WERI-Rb-1 (cell line): ENCODE data around the gene NFIA.

Source experiments
- DNase-seq: peaks from one replicate; pipeline ENCODE4 v3.0.0-alpha.2; 2020
- H3K27ac ChIP-seq: fragments of 250-450 bp; sonication (Bioruptor Pico); 2 replicates; pipeline ENCODE4 v1.5.1; 2020; ENCODE audit warnings: mild to moderate bottlenecking, moderate library complexity
- H3K27me3 ChIP-seq: fragments of 250-450 bp; sonication (Bioruptor Pico); 2 replicates; pipeline ENCODE4 v1.5.1; 2021; ENCODE audit warnings: mild to moderate bottlenecking, low read depth, moderate library complexity; ENCODE audit not compliant: insufficient read depth, severe bottlenecking
- H3K36me3 ChIP-seq: fragments of 250-450 bp; sonication (Bioruptor Pico); 2 replicates; pipeline ENCODE4 v1.5.1; 2020; ENCODE audit warnings: mild to moderate bottlenecking, moderate library complexity
- H3K4me3 ChIP-seq: 2 replicates; pipeline ENCODE4 v1.5.1; 2011; ENCODE audit warnings: low read depth, mild to moderate bottlenecking, control low read depth, low read length
- H3K9me3 ChIP-seq: fragments of 250-450 bp; sonication (Bioruptor Pico); 2 replicates; pipeline ENCODE4 v1.5.1; 2021; ENCODE audit warnings: mild to moderate bottlenecking, moderate library complexity; ENCODE audit not compliant: severe bottlenecking
- CTCF ChIP-seq: IDR thresholded peaks from 2 replicates; pipeline ENCODE4 v1.5.1; 2011; ENCODE audit warnings: low read depth, mild to moderate bottlenecking, control low read depth, inconsistent platforms, low read length

The NFIA gene

GRCh38 chr1:61423643-61424042, 341.3 kb downstream of the NFIA start:
- no peak for DNase-seq
- Histone ChIP-seq H3K4me3 (no peak overlapping the region), H3K36me3 (no peaks in the 10 kb centered on the region), H3K27me3 (no peaks in the 10 kb centered on the region), H3K27ac (no peak overlapping the region), H3K9me3 (no peaks in the 10 kb centered on the region)
- no peak for TF ChIP-seq CTCF

- no peaks in the 10 kb centered on the region for H3K36me3 ChIP-seq
- no peak for DNase-seq
- no peak for TF ChIP-seq CTCF
- no peaks in the 10 kb centered on the region for H3K9me3 ChIP-seq
- no peak overlapping the region for H3K27ac ChIP-seq
- H3K27me3 ChIP-seq, result no peaks in the 10 kb centered on the region
- no peak overlapping the region for H3K4me3 ChIP-seq
Measured at GRCh38 chr1:61424382-61424781, 342.0 kb downstream of the NFIA start.

GRCh38 chr1:61425040-61425439, 342.7 kb downstream of the NFIA start:
- no peaks in the 10 kb centered on the region for H3K9me3 ChIP-seq
- H3K27ac ChIP-seq, result no peak overlapping the region
- TF ChIP-seq CTCF, result no peak
- H3K36me3 ChIP-seq, result no peaks in the 10 kb centered on the region
- H3K27me3 ChIP-seq, result no peaks in the 10 kb centered on the region
- no peak overlapping the region for H3K4me3 ChIP-seq
- no peak for DNase-seq

GRCh38 chr1:61426254-61426653, 343.9 kb downstream of the NFIA start:
- no peak for DNase-seq
- Histone ChIP-seq H3K27me3 (no peaks in the 10 kb centered on the region), H3K36me3 (no peaks in the 10 kb centered on the region), H3K9me3 (no peaks in the 10 kb centered on the region), H3K4me3 (no peak overlapping the region), H3K27ac (no peak overlapping the region)
- no peak for TF ChIP-seq CTCF

DNA sequence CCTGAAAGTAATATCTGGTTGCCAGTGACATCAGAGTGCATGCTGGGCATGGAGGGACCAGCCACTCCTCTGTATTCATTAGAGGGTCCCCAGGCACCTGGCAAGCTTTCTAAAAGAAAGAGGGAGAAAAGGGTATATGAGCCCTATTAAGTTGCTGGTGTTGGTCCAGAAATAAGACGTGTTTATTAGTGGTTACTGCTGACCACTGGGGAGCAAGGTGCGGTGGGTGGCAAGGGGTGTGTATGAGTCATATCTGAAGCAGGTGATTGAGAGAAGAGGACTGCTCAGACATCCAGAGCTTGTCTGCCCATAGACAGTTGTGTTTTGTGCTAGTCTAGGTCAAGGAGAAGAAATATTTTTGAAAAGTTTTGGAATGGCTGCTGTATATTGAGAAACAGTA, 344.5 kb downstream of the NFIA start:
- no peak overlapping the region for H3K27ac ChIP-seq
- H3K4me3 ChIP-seq, result no peak overlapping the region
- no peaks in the 10 kb centered on the region for H3K36me3 ChIP-seq
- H3K27me3 ChIP-seq, result no peaks in the 10 kb centered on the region
- H3K9me3 ChIP-seq, result no peaks in the 10 kb centered on the region
- no peak for TF ChIP-seq CTCF
- DNase-seq, result no peak

DNA sequence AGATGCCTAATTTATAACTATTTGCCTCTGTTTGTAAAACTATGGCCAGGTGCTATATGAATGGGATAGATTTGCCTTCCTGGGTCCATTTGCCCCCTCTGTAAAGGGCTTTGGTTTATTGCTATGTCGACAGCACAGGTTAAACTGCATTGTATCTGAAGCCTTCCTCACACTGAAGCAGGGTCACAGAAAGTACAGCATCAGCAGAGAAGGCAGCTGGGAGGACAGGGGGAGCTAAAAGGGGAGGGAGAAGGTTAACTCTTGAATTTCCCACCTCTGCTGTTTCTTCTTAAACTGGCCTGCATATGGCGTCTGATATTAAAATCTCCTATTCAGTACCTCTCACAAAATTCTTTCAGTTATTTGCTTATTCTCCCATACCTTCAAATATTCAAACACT, 345.1 kb downstream of the NFIA start:
- Histone ChIP-seq H3K27me3 (no peaks in the 10 kb centered on the region), H3K4me3 (no peak overlapping the region), H3K27ac (no peak overlapping the region), H3K9me3 (no peaks in the 10 kb centered on the region), H3K36me3 (no peaks in the 10 kb centered on the region)
- no peak for DNase-seq
- no peak for TF ChIP-seq CTCF
